ENCODE data around the gene NBEA. TPM values are rescaled to one million over a fixed set of nuclear protein-coding genes. Genes with fewer than 3 reads are reported as not detected.

NBEA gene
- total RNA-seq, 4 donors from 2014 or later: 21.5 to 60.4 (median 27.9) TPM

- DNase-seq: no peak
- H3K9me3 ChIP-seq: no peaks in the 10 kb centered on the region
- 71% methylated on average over 6 of the region's 6 CpGs for WGBS, 2 donors
- H3K36me3 ChIP-seq: no peaks in the 10 kb centered on the region
- peaks cover 9 to 14% of the 10 kb centered on the region in 2 donors for H3K4me1 ChIP-seq
- intact Hi-C loops (cut with DNase I): no loop called here
- no peak overlapping the region for H3K4me3 ChIP-seq (replicated peaks in 1 of 3)
- H3K27me3 ChIP-seq: no peaks in the 10 kb centered on the region
- TF ChIP-seq CTCF (IDR thresholded peaks at IDR 0.05) (no peak), POLR2A (IDR thresholded peaks at IDR 0.05) (no peak)
- H3K27ac ChIP-seq: no peak overlapping the region
Observed at GRCh38 chr13:35501661-35502235, 559.7 kb downstream of the NBEA start.

GRCh38 chr13:35502456-35502855 is 560.4 kb downstream of the NBEA start:
- intact Hi-C loops (cut with DNase I): no loop called here
- Histone ChIP-seq H3K27ac (no peak overlapping the region), H3K36me3 (no peaks in the 10 kb centered on the region), H3K9me3 (no peaks in the 10 kb centered on the region), H3K27me3 (no peaks in the 10 kb centered on the region), H3K4me1 (peaks cover 9 to 14% of the 10 kb centered on the region in 2 donors), H3K4me3 (replicated peaks in 1 of 3) (no peak overlapping the region)
- TF ChIP-seq POLR2A (IDR thresholded peaks at IDR 0.05): no peak
- TF ChIP-seq CTCF (IDR thresholded peaks at IDR 0.05): no peak
- no peak for DNase-seq
- WGBS, 2 donors: 62 to 74% methylated on average over 3 of the region's 3 CpGs

GRCh38 chr13:35512271-35512920 is 570.3 kb downstream of the NBEA start:
- intact Hi-C loops (cut with DNase I): no loop called here
- no peak overlapping the region for H3K27ac ChIP-seq

GRCh38 chr13:35514061-35514477 is 572.0 kb downstream of the NBEA start:
- WGBS, 2 donors: 93 to 96% methylated on average over 7 of the region's 7 CpGs
- no peak overlapping the region for H3K27ac ChIP-seq
- no peaks in the 10 kb centered on the region for H3K9me3 ChIP-seq
- no peak for DNase-seq
- no peak overlapping the region for H3K4me3 ChIP-seq (replicated peaks in 1 of 3)
- H3K36me3 ChIP-seq: no peaks in the 10 kb centered on the region
- intact Hi-C loops (cut with DNase I): no loop called here
- H3K27me3 ChIP-seq: no peaks in the 10 kb centered on the region
- no peaks in the 10 kb centered on the region for H3K4me1 ChIP-seq
- TF ChIP-seq POLR2A (IDR thresholded peaks at IDR 0.05): no peak
- TF ChIP-seq CTCF (IDR thresholded peaks at IDR 0.05): no peak

More at GRCh38 chr13:35512271-35512920, 570.3 kb downstream of the NBEA start:
- TF ChIP-seq POLR2A (IDR thresholded peaks at IDR 0.05): no peak
- TF ChIP-seq CTCF (IDR thresholded peaks at IDR 0.05): no peak
- no peak for DNase-seq
- no peak overlapping the region for H3K4me3 ChIP-seq (replicated peaks in 1 of 3)
- 64 to 77% methylated on average over 5 of the region's 5 CpGs for WGBS, 2 donors
- H3K36me3 ChIP-seq: no peaks in the 10 kb centered on the region
- no peaks in the 10 kb centered on the region for H3K27me3 ChIP-seq
- H3K9me3 ChIP-seq: no peaks in the 10 kb centered on the region
- H3K4me1 ChIP-seq: no peaks in the 10 kb centered on the region

- Histone ChIP-seq H3K36me3 (no peaks in the 10 kb centered on the region), H3K27ac (no peak overlapping the region), H3K4me3 (replicated peaks in 1 of 3) (no peak overlapping the region), H3K4me1 (no peaks in the 10 kb centered on the region), H3K9me3 (no peaks in the 10 kb centered on the region), H3K27me3 (no peaks in the 10 kb centered on the region)
- WGBS, 2 donors: 81 to 85% methylated on average over 6 of the region's 6 CpGs
- DNase-seq: no peak
- intact Hi-C loops (cut with DNase I): no loop called here
- TF ChIP-seq CTCF (IDR thresholded peaks at IDR 0.05): no peak
- TF ChIP-seq POLR2A (IDR thresholded peaks at IDR 0.05): no peak
Observed at GRCh38 chr13:35514801-35515502, 572.9 kb downstream of the NBEA start.

Measured in thyroid gland (tissue), 4 donors.